ENCODE results near the gene DIAPH3.

DIAPH3 gene

GRCh38 chr13:59801107-59801880 is 362.4 kb downstream of the DIAPH3 start:
- Mint-ChIP-seq H3K4me1 (no peaks in the 10 kb centered on the region), H3K4me3 (no peak overlapping the region), H3K27ac (no peak overlapping the region), H3K27me3 (ENCODE audit: low read depth, poor library complexity) (peaks cover 2% of the 10 kb centered on the region), H3K9me3 (no peaks in the 10 kb centered on the region), H3K36me3 (ENCODE audit: low read depth) (no peaks in the 10 kb centered on the region)
- TF ChIP-seq CTCF (IDR thresholded peaks at IDR 0.05), result no peak
- DNase-seq, result no peak

- Mint-ChIP-seq H3K27me3 (ENCODE audit: low read depth, poor library complexity) (no peaks in the 10 kb centered on the region), H3K36me3 (ENCODE audit: low read depth) (no peaks in the 10 kb centered on the region), H3K9me3 (no peaks in the 10 kb centered on the region), H3K4me3 (no peak overlapping the region), H3K27ac (no peak overlapping the region), H3K4me1 (peaks cover 15% of the 10 kb centered on the region)
- TF ChIP-seq CTCF (IDR thresholded peaks at IDR 0.05), result no peak
- no peak for DNase-seq
Measured at GRCh38 chr13:59793107-59793506, 370.6 kb downstream of the DIAPH3 start.

GRCh38 chr13:59790626-59791025 is 373.1 kb downstream of the DIAPH3 start:
- Mint-ChIP-seq H3K36me3 (ENCODE audit: low read depth) (no peaks in the 10 kb centered on the region), H3K4me1 (peaks cover 15% of the 10 kb centered on the region), H3K4me3 (peak overlapping the region; percentile 2), H3K27me3 (ENCODE audit: low read depth, poor library complexity) (peaks cover 3% of the 10 kb centered on the region), H3K27ac (peak overlapping the region; percentile 3), H3K9me3 (no peaks in the 10 kb centered on the region)
- TF ChIP-seq CTCF (IDR thresholded peaks at IDR 0.05), result no peak
- no peak for DNase-seq

GRCh38 chr13:59789558-59789957 is 374.2 kb downstream of the DIAPH3 start:
- TF ChIP-seq CTCF (IDR thresholded peaks at IDR 0.05), result no peak
- Mint-ChIP-seq H3K27me3 (ENCODE audit: low read depth, poor library complexity) (peaks cover 3% of the 10 kb centered on the region), H3K27ac (peak overlapping the region; percentile 66)

GRCh38 chr13:59787679-59788078 is 376.0 kb downstream of the DIAPH3 start:
- no peaks in the 10 kb centered on the region for H3K36me3 Mint-ChIP-seq (ENCODE audit: low read depth)
- TF ChIP-seq CTCF (IDR thresholded peaks at IDR 0.05), result no peak
- H3K4me1 Mint-ChIP-seq, result peaks cover 15% of the 10 kb centered on the region
- H3K27me3 Mint-ChIP-seq (ENCODE audit: low read depth, poor library complexity), result peaks cover 3% of the 10 kb centered on the region
- H3K27ac Mint-ChIP-seq, result no peak overlapping the region
- H3K4me3 Mint-ChIP-seq, result no peak overlapping the region
- DNase-seq, result no peak
- H3K9me3 Mint-ChIP-seq, result no peaks in the 10 kb centered on the region

More at GRCh38 chr13:59789558-59789957, 374.2 kb downstream of the DIAPH3 start:
- no peak for DNase-seq
- Mint-ChIP-seq H3K9me3 (no peaks in the 10 kb centered on the region), H3K36me3 (ENCODE audit: low read depth) (no peaks in the 10 kb centered on the region), H3K4me3 (no peak overlapping the region), H3K4me1 (peaks cover 15% of the 10 kb centered on the region)

GRCh38 chr13:59782696-59783095 is 381.0 kb downstream of the DIAPH3 start:
- Mint-ChIP-seq H3K27ac (no peak overlapping the region), H3K36me3 (ENCODE audit: low read depth) (peaks cover 5% of the 10 kb centered on the region)

More at GRCh38 chr13:59782696-59783095, 381.0 kb downstream of the DIAPH3 start:
- Mint-ChIP-seq H3K27me3 (ENCODE audit: low read depth, poor library complexity) (peaks cover 3% of the 10 kb centered on the region), H3K4me1 (no peaks in the 10 kb centered on the region), H3K9me3 (no peaks in the 10 kb centered on the region), H3K4me3 (no peak overlapping the region)
- no peak for DNase-seq
- TF ChIP-seq CTCF (IDR thresholded peaks at IDR 0.05), result no peak
